Right lung (tissue), 5 donors: Measurements from ENCODE around the gene CCN6. TPM values are rescaled to one million over a fixed set of nuclear protein-coding genes. Genes with fewer than 3 reads are reported as not detected.
"Not testable (repeated sequence)": the region's sequence is repeated elsewhere in the genome, so short reads cannot be mapped to it uniquely, and the experiment has no call there.

Source experiments
- DNase-seq, 2 donors: peaks; one replicate each; pipeline ENCODE4 v3.0.0-alpha.2; 2013
- polyA plus RNA-seq, 5 donors: library from polyadenylated mRNA; unstranded; fragments of 120-200 nt; gene quantifications; one replicate each; pipeline versions ENCODE4 v1.2.1 to v1.2.3, GENCODE V29; 2013; ENCODE audit warnings: inconsistent platforms in 1 of 5, low replicate concordance in 1 of 5; ENCODE audit not compliant: insufficient read length in 5 of 5, insufficient read depth in 1 of 5

CCN6 gene
- polyA plus RNA-seq, 5 donors = 0.30 to 0.76 (median 0.55) TPM

GRCh38 chr6:112029045-112029822 lies 24.7 kb upstream of the CCN6 start:
- no peak for DNase-seq

GRCh38 chr6:112030206-112030960 lies 23.5 kb upstream of the CCN6 start:
- DNase-seq = no peak

DNA sequence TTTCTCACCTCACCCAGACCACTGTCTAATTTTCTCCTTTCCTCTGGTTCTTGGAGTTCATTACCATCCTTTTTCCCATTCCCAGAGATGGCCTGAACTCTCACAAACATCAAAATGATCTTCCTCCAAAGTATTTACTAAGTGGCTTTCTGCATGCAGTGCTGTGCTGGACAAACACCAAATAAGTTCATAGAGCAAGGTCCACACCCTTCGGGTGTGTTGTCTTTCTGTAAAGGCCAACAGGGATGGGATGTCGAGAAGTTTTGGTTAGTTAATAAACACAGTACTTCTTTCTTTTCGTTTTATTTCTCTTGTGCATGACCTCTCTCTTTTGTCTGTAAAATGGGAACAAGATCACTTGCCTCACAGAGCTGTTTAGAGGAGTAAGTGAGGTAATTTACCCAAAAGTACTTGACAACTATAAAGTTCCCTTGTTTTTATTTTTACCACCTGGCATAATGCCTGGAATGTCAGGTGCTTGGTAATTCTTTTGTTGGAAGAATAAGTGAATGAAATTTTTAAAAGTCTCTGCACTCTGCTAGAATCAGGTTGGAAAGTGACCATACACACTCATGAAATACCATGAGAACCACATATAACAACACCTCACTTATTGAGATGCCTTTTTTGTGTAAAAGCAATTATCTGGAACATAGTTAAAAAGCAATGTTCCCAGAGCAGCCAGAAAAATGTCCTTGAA lies 22.8 kb upstream of the CCN6 start:
- DNase-seq = no peak

DNA sequence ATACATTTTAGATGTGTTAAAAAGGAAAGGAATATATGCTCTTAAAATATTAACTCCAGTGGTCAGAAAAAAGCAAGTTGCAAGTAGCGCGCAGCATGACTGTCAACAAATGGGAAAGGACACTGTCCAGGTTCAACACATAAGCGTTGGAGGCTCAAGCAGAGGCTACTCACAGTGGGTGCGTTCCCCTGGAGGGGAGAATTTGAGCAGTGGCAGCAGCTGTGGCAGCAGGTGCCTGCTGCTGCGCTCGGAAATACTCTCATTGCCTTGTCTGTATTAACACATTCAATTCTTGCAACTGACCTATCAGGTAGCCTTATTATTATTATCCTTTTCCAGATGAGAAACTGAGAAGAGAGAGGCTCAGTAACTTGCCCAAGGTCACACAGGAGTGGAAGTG lies 21.9 kb upstream of the CCN6 start:
- no peak for DNase-seq

- no peak for DNase-seq
Measured at GRCh38 chr6:112032728-112033127, 21.2 kb upstream of the CCN6 start.

DNA sequence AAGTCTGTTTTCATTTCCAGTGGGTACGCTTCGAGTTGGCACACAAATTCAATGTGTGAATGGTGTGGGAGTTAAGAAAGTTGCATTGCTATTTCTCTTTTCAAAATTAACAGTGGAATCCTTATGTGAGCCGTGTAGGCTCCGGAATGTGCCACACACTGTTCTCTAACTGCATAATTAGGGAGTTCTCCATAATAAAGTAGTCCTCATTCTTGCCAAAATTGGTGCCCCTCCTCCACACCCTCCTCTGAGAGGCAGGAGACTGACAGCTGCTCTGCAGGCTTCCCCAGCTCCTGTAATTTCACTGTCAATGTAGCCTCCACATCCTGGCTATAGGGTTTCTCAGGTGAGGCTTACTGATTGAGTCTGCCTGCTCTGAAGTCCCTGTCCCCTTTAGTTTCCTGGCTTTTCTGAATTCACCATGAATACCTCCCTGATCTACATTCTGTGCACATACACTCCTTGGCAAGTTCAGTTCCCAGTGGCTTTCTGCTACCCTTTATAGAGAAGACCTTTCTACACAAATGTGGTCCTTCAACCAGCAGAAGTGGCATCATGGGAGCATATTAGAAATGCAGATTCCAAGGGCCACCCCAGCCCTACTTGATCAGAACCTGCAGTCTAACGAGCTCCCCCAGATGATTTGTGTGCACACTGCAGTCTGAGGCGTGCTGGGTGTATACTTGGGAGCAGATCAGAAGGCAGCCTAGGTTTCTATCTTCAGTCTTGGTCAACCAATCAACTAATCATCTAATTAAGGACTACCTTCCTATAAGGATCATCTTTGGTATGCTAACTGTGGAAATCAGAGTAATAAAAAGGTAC lies 19.9 kb upstream of the CCN6 start:
- DNase-seq = no peak

DNA sequence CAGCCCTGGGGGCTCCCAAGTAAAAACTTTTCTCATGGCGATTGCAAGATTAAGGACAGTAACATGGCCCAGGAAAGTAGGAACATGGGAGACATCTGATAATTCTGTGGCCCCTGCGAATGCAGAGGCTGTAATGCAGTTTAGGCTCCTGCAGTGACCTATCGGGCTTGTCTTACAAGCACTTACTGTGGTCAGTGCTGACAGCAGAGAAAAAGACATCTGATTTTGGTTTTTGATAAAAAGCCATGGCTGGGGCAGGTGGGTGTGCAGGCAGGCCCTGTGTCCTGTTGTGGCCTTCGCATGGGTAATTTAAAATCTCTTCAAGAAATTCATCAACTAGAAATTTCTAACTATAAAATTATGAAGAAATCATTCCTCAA lies 19.3 kb upstream of the CCN6 start:
- no peak for DNase-seq

- no peak for DNase-seq
Measured at GRCh38 chr6:112036088-112036637, 17.7 kb upstream of the CCN6 start.

DNA sequence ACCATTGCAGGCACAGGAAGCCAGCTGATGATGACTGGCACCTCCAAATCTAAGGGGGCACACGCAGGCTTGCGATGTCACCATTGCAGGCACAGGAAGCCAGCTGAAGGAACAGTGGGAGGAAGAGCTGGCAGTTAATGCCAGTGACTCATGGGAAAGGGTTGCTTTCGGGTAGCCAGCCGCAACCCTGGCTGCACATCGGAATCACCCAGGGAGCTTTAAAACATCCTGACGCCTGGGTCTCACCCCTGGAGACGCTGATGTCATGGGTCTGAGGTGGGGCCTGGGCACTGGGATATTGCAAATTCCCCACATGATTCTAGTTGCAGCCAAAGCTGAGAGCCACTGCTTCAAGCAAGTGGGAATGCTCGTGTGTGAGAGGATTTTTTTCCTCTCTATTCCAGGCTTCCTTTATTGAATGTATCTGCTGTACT lies 16.1 kb upstream of the CCN6 start:
- no peak for DNase-seq

GRCh38 chr6:112038268-112038667 lies 15.6 kb upstream of the CCN6 start:
- DNase-seq = no peak

DNA sequence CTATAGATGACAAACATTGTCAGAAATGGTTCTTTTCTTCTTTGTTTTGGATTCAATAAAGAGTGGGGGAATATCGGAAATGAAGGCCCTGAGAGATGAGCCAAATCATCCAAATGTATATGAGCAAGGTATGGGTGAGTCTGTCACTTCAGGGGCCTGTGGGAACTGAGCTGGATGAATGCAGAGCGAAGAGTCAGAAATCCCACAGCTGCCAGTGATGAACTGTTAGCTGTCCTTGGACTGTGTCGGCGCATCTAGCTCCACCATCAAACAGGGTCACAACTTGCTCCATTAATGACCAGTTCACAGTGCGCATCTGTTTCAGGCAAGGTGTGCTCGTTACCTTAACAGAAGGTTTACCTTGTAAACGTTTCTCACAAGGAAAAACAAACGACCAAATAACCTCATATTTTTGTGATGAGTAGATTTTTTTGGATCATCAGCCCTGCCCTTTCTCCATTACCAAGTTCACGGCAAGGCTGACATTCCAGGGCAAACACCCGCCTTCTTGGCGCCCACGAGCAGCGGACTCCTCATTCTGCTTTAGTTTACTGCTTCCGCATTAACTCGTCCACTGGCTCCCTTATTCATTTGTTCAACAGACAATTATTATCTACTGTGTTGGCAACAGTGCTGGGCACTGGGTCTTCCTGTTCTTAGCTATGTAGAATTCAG lies 15.0 kb upstream of the CCN6 start:
- DNase-seq = no peak

GRCh38 chr6:112039431-112039770 lies 14.5 kb upstream of the CCN6 start:
- DNase-seq = no peak

DNA sequence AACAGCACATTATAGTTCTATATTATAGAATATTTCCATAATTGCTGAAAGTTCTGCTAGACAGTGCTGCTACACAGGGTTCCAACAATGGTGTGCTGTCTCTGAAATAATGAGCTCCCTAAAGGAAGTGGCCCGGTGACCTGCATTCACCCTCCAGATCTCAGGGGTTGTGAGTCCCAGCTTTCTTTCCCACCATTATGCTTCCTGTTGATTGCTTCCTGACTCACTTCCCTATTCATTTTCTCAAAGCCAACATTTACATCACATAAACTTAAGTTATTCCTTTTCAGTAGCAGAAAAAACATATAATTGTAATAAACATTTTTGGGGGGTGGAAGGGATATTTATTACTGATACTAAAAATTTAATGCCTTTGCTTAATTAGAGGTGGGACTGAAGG lies 12.9 kb upstream of the CCN6 start:
- no peak for DNase-seq

- DNase-seq = no peak
Measured at GRCh38 chr6:112041535-112041934, 12.4 kb upstream of the CCN6 start.

DNA sequence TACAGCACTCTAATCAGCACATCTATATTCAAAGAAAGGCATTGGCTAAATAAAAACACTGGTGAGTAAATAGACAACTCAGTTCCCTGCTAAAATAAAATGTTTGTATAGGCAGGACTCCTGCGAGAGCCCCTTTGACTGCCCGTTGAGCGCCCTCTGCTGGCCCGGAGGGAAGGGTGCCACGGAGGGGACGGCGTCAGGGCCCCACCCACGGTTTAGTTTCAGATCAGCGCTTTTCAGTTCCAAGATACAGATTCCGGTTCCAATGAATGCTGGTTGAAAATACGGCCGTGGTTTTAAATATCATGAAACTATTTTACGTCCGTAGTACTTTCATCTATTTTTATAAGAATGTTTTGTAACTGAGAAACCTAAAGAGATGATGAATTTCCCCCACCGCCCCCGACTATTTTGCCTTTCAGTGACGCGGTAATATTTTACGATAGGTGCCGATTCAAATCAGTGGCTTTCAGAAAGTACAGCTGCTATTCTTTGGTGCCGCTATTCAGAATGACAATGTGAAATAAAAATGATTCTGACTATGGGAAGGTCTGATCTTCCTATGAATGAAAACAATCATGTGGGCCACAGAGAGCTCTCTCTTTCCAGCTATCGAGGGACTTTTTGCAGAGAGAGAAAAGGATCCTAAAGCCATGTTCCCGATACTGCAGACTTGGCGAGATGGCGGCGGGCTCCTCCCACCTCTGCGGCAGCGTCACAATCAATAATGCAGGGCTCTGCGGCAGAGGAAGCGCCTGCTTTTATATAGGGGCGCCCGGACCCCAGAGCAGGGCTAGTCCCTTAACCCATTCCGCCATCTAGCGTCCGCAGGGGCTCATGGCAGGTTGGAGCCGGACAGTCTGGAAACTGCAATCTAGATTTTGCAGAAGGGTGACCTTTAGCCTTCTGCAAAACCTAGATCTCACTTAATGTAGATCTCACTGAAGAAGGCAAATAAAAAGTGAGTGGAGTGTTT lies 10.6 kb upstream of the CCN6 start:
- peak; percentile 90 to 93 for DNase-seq

DNA sequence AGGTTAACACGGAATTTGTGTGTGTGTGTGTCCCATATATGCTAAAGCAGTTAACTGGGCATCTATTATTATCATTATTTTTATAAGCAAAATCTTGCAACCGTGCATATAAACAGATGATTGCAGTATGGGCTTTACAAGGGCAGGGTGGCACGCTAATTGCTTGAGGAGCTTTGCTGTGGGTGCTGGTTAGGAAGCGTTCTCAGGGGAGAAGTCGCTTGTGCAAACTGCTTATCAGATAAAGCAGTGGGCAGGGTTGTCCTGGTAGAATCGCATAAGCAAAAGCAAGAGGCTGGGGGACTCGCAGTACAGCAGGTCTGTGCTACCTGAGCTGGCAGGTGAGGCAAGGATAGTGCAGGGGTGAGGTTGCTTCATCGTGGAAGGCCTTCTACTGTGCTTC lies 9.7 kb upstream of the CCN6 start:
- no peak for DNase-seq

- no peak for DNase-seq
Measured at GRCh38 chr6:112044856-112045255, 9.0 kb upstream of the CCN6 start.

GRCh38 chr6:112047523-112047922 lies 6.4 kb upstream of the CCN6 start:
- DNase-seq = not testable (repeated sequence)

DNA sequence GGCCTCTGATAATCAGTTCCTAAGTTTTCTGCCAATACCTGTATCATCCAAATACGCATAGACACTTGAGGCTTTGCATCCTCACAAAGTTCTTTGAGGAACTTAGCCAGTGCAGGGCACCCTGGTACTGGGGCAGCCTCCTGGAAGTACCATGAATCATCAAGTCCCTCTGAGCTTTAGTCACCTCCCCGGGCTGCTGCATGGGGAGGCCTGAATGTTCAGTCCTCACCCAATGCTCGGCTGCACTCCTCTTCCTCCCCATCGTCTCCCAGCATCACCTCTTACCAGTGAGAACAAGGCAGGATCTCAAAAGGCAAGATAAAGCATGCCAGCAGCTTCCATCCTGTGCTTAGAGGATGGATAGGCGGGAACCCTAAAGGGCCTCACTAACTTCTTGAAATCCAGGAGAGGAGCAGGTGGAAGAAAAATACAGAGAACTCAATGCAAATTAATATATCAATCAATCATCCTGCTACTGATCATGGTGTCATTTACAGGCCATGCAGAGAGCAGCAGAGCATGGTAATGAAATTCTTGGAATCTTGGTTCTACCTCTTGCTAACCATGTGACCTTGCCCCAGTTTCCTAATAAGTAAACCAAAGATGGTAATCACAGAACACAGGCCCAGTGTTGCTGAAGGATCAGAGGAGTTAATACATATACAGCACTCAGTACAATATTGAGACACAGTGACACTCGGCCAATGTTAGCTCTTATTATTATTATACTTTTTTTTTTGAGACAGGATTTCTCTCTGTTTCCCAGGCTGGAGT lies 4.7 kb upstream of the CCN6 start:
- DNase-seq = no peak
